Spleen (tissue), 11 donors: ENCODE results near the gene ATG7. TPM values are rescaled to one million over a fixed set of nuclear protein-coding genes. Genes with fewer than 3 reads are reported as not detected.

Source experiments
- DNase-seq: peaks from one replicate; pipeline ENCODE4 v3.0.0-alpha.2; 2020
- H3K27ac ChIP-seq, 8 donors: fragments of 200-600 bp; sonication (generic) in 7 of 8; 1 replicate in 4 of 8; 2 replicates in 4 of 8; pipeline versions ENCODE4 v1.5.0 to v1.8.0; 2016 to 2021; ENCODE audit warnings: inconsistent platforms in 4 of 8, mild to moderate bottlenecking in 4 of 8, moderate library complexity in 1 of 8
- H3K27me3 ChIP-seq, 7 donors: fragments of 200-600 bp; sonication (generic) in 6 of 7; replicated peaks in 1 of 7; 1 replicate in 4 of 7; 2 replicates in 3 of 7; pipeline versions ENCODE4 v1.5.0 to v1.8.0; 2016 to 2021; ENCODE audit warnings: inconsistent platforms in 3 of 7, mild to moderate bottlenecking in 1 of 7
- H3K36me3 ChIP-seq, 6 donors: fragments of 200-600 bp; sonication (generic) in 5 of 6; 1 replicate in 4 of 6; 2 replicates in 2 of 6; pipeline versions ENCODE4 v1.5.0 to v1.8.0; 2016 to 2021; ENCODE audit warnings: inconsistent platforms in 2 of 6
- H3K4me1 ChIP-seq, 6 donors: fragments of 200-600 bp; sonication (generic) in 5 of 6; 1 replicate in 3 of 6; 2 replicates in 3 of 6; pipeline versions ENCODE4 v1.5.0 to v1.8.0; 2016 to 2021; ENCODE audit warnings: inconsistent platforms in 3 of 6
- H3K4me3 ChIP-seq, 8 donors: fragments of 200-600 bp; sonication (generic) in 7 of 8; 1 replicate in 4 of 8; 2 replicates in 4 of 8; pipeline versions ENCODE4 v1.5.0 to v1.8.0; 2016 to 2021; ENCODE audit warnings: inconsistent platforms in 4 of 8, mild to moderate bottlenecking in 4 of 8, moderate library complexity in 2 of 8
- H3K9me3 ChIP-seq, 8 donors: fragments of 200-600 bp; sonication (generic) in 7 of 8; 1 replicate in 4 of 8; 2 replicates in 4 of 8; pipeline versions ENCODE4 v1.5.0 to v1.8.0; 2016 to 2021; ENCODE audit warnings: inconsistent platforms in 4 of 8
- CTCF ChIP-seq, 11 experiments: fragments of 200-600 bp in 7 of 11; fragments of 450-650 bp in 4 of 11; sonication (generic) in 4 of 11; IDR thresholded peaks in 8 of 11; conservative IDR thresholded peaks in 3 of 11; 1 replicate in 7 of 11; 2 replicates in 4 of 11; pipeline versions ENCODE4 v1.4.0 to v1.8.0; 2016 to 2021; ENCODE audit warnings: antibody characterized with exemption in 11 of 11, inconsistent platforms in 4 of 11, mild to moderate bottlenecking in 1 of 11
- POLR2A ChIP-seq, 3 donors: fragments of 450-650 bp; IDR thresholded peaks; one replicate each; pipeline ENCODE4 v1.5.1; 2017; ENCODE audit warnings: antibody characterized with exemption in 3 of 3, mild to moderate bottlenecking in 1 of 3
- POLR2AphosphoS5 ChIP-seq, 3 donors: sonication (generic); formaldehyde crosslinking; IDR thresholded peaks; one replicate each; pipeline ENCODE4 v1.5.1; 2017; ENCODE audit warnings: antibody characterized with exemption in 3 of 3
- WGBS, 5 donors: extraction: QIAGEN DNeasy Blood & Tissue Kit in 3 of 5; methylation state at CpG; one replicate each; pipeline versions ENCODE4 v1.1.5 to v1.1.7; 2013 to 2018; 5-methylcytosine and 5-hydroxymethylcytosine counted together
- intact Hi-C: fragments of 100-400 bp; cut with DNase I; formaldehyde crosslinking; loops from one replicate; pipeline ENCODE4 v1.15.0; 2023; ENCODE audit warnings: low total_unique reads
- polyA plus RNA-seq, 3 donors: library from polyadenylated mRNA; stranded (reverse); fragments of 200-250 nt; gene quantifications; one replicate each; pipeline ENCODE4 v1.2.1, GENCODE V29; 2013
- total RNA-seq, 7 donors: library from RNA; depleted of rRNA in 3 of 7; stranded (reverse); fragments of >200 nt in 3 of 7; fragmentation: NEBNext Ultra II Directional in 4 of 7; extraction: Animal tissue kit (Norgen Biotek cat#: 25700) in 4 of 7; gene quantifications; one replicate each; pipeline versions ENCODE4 v1.1.0 to v1.2.1, GENCODE V29; 2016 to 2021
- donor health status: healthy with polysubstance abuse.
- donor health status: DM: no; HTN: no; CAD: no; lungs with moderate emphysema.
- donor health status: DM: no; HTN: no; CAD: no.
- donor health status: Bipolar disorder and iron deficiency.
- donor health status: healthy.
- donor health status: DM: no; HTN: no; CAD: no.
- donor health status: DM: yes; HTN: yes; CAD: no.

Gene ATG7
- total and polyA plus RNA-seq, 10 donors = 7.5 to 114 (median 77.1) TPM

- Histone ChIP-seq H3K9me3 (no peaks in the 10 kb centered on the region), H3K4me3 (no peak overlapping the region), H3K27ac (no peak overlapping the region), H3K36me3 (peaks cover 0 to 50% (median 14%) of the 10 kb centered on the region in 6 donors), H3K27me3 (no peaks in the 10 kb centered on the region), H3K4me1 (peaks cover 19 to 53% (median 33%) of the 10 kb centered on the region in 6 donors)
- TF ChIP-seq POLR2A (IDR thresholded peaks at IDR 0.05) (no peak), CTCF (IDR thresholded peaks at IDR 0.05 in 8 of 11, conservative IDR thresholded peaks at IDR 0.05 in 3 of 11) (no peak), POLR2AphosphoS5 (IDR thresholded peaks at IDR 0.05) (no peak)
- DNase-seq = no peak
- 80 to 94% (median 93%) methylated on average over 7 of the region's 7 CpGs for WGBS, 5 donors
- intact Hi-C loops = no loop called here
Measured at GRCh38 chr3:11596387-11596786, 324.2 kb downstream of the ATG7 start.

DNA sequence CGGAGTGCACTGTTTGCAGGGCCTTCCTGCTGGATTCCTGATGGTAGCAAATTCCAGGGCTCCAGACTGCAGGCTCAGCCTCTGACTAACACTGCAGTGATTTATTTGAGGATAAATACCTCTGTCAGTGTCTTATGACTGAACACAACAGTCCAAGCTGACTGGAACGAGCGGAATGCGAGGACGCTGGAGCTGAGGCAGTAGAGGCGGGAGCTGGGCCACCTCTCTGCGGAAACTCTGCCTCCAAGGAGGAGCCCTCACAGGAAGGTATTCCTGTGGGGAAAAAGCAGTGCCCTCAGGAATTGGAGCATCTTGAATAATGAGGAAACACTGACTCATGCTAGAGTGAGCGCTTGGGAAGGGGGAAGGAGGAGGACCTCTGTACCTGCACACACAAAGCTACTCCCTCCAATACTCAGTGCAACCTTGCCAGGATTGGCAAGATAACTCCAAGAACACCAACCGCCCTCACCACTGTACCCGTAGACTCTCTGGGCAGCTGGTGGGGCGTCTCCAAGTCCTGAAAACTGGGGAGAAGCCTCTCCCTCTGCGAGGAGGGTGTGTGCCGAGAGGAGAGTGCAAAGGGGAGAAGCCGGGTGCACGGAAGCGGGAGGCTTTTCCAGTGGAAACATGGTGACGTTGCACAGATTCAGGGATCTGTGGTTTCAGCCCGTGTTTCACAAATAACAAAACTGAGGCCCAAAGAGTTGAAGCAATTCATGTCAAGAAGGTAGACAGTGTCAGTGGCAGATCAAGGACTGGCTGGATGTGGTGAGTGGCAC, 328.5 kb downstream of the ATG7 start:
- no peak for DNase-seq
- intact Hi-C loops = no loop called here
- Histone ChIP-seq H3K4me1 (peaks cover 4 to 67% (median 31%) of the 10 kb centered on the region in 6 donors), H3K4me3 (no peak overlapping the region), H3K9me3 (no peaks in the 10 kb centered on the region), H3K36me3 (peaks cover 0 to 38% (median 15%) of the 10 kb centered on the region in 6 donors), H3K27ac (peak overlapping the region in 6 of 8 donors; percentile 25 to 69 (median 65)), H3K27me3 (no peaks in the 10 kb centered on the region)
- TF ChIP-seq POLR2AphosphoS5 (IDR thresholded peaks at IDR 0.05) (peak in 2 of 3 donors; percentile 42 to 59), CTCF (IDR thresholded peaks at IDR 0.05 in 8 of 11, conservative IDR thresholded peaks at IDR 0.05 in 3 of 11) (no peak), POLR2A (IDR thresholded peaks at IDR 0.05) (no peak)
- WGBS, 5 donors = 67 to 81% (median 80%) methylated on average over 18 of the region's 18 CpGs

DNA sequence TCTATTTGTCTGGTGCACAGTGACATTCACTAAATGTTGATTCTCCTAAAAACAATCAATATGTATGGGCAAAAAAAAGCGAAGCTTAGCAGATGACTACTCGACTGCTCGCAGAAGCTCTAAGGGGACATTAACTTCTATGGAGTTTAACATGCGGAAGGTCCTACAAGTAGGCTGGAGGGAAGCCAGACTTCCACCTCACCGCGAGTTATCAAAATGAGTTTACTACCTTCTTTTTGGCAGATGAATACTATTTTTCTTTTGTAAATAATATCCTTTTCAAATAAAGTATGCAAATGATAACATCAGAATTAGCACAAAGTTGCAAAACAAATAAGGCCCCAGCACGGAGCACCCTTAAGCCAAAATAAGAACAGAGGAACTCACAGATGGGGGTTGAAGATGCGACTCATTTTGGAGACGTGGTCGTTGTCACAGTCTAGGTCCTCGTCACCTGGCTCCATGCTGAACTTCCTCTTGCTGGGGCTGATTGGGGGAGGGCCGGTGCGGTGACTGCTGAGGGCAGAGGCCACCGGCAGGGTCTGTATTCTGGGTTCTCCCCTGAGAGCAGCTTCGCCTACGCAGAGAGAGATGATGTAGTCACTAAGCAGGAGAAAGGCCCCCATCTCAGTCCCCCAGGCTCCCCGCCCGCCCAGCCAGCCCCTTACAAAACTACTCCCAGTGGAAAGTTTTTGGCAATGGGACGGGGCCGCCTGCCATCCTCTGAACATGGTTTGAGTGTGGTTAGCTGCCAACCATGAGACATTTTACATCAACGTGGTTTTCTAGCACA, 329.4 kb downstream of the ATG7 start:
- peaks cover 0 to 43% (median 15%) of the 10 kb centered on the region in 6 donors for H3K36me3 ChIP-seq
- intact Hi-C loops = no loop called here
- WGBS, 5 donors = 42 to 63% (median 56%) methylated on average over 20 to 21 of the region's 21 CpGs
- TF ChIP-seq POLR2AphosphoS5 (IDR thresholded peaks at IDR 0.05) (peak in 2 of 3 donors; percentile 10 to 60), POLR2A (IDR thresholded peaks at IDR 0.05) (no peak)
- peak overlapping the region in 7 of 8 donors; percentile 9 to 69 (median 63) for H3K27ac ChIP-seq
- DNase-seq = peak; percentile 80
- no peaks in the 10 kb centered on the region for H3K9me3 ChIP-seq
- H3K4me1 ChIP-seq = peaks cover 6 to 73% (median 32%) of the 10 kb centered on the region in 6 donors
- no peaks in the 10 kb centered on the region for H3K27me3 ChIP-seq
- H3K4me3 ChIP-seq = no peak overlapping the region

- Histone ChIP-seq H3K36me3 (peaks cover 0 to 44% (median 15%) of the 10 kb centered on the region in 6 donors), H3K27me3 (no peaks in the 10 kb centered on the region), H3K27ac (peak overlapping the region in 6 of 8 donors; percentile 25 to 69 (median 65)), H3K4me3 (no peak overlapping the region), H3K9me3 (no peaks in the 10 kb centered on the region), H3K4me1 (peaks cover 6 to 79% (median 32%) of the 10 kb centered on the region in 6 donors)
- 74 to 78% (median 75%) methylated on average over 11 of the region's 11 CpGs for WGBS, 5 donors
- TF ChIP-seq POLR2A (IDR thresholded peaks at IDR 0.05) (no peak), CTCF (IDR thresholded peaks at IDR 0.05 in 8 of 11, conservative IDR thresholded peaks at IDR 0.05 in 3 of 11) (no peak), POLR2AphosphoS5 (IDR thresholded peaks at IDR 0.05) (no peak)
- intact Hi-C loops = no loop called here
- DNase-seq = no peak
Measured at GRCh38 chr3:11602239-11602840, 330.1 kb downstream of the ATG7 start.
